Calu3 (cell line): ENCODE data around the gene FAM174B. TPM values are rescaled to one million over a fixed set of nuclear protein-coding genes. Genes with fewer than 3 reads are reported as not detected.

Experiments
- BruUV-seq: library from RNA; stranded (reverse); fragments of 400-500 nt; replicated peaks from 2 replicates; lab custom pipeline; 2021; lab: Mats Ljungman, UMichigan
- CTCF ChIA-PET: fragments of 300-600 bp; sonication (Branson Sonifier 250); formaldehyde crosslinking; loops from one replicate; lab custom pipeline; 2022; ENCODE audit warnings: antibody characterized with exemption; lab: Charles Lee
- DNase-seq: peaks from one replicate; pipeline ENCODE4 v3.0.0; 2022
- H3K27ac Mint-ChIP-seq: one replicate; pipeline ENCODE4 v1.8.0; 2022; ENCODE audit warnings: mixed read lengths; ENCODE audit not compliant: unreplicated experiment
- H3K27me3 Mint-ChIP-seq: one replicate; pipeline ENCODE4 v1.8.0; 2022; ENCODE audit warnings: mixed read lengths; ENCODE audit not compliant: unreplicated experiment
- H3K36me3 Mint-ChIP-seq: one replicate; pipeline ENCODE4 v1.8.0; 2022; ENCODE audit warnings: mild to moderate bottlenecking, moderate library complexity, mixed read lengths; ENCODE audit not compliant: insufficient read depth, unreplicated experiment
- H3K4me1 Mint-ChIP-seq: one replicate; pipeline ENCODE4 v1.8.0; 2022; ENCODE audit warnings: mild to moderate bottlenecking, low read depth, mixed read lengths; ENCODE audit not compliant: unreplicated experiment
- H3K4me3 Mint-ChIP-seq: one replicate; pipeline ENCODE4 v1.8.0; 2022; ENCODE audit warnings: mild to moderate bottlenecking, low read depth, moderate library complexity, mixed read lengths; ENCODE audit not compliant: unreplicated experiment
- H3K9me3 Mint-ChIP-seq: one replicate; pipeline ENCODE4 v1.8.0; 2022; ENCODE audit warnings: low read depth, mixed read lengths; ENCODE audit not compliant: unreplicated experiment
- intact Hi-C: fragments of 100-400 bp; cut with micrococcal nuclease; formaldehyde crosslinking; loops from one replicate; pipeline ENCODE4 v1.10.0; 2022; ENCODE audit not compliant: unreplicated experiment
- total RNA-seq: library from RNA; stranded (reverse); gene quantifications from 2 replicates; pipeline ENCODE4 v1.2.3, GENCODE V29; 2022
- TF ChIP-seq, protein P1 (sequence below): fragments of 200-600 bp; IDR thresholded peaks from one replicate; pipeline ENCODE4 v1.8.0; 2022; ENCODE audit warnings: antibody characterized with exemption; ENCODE audit not compliant: unreplicated experiment

Gene FAM174B
- total RNA-seq, 1 experiment from 2014 or later, result 12.4 TPM

DNA sequence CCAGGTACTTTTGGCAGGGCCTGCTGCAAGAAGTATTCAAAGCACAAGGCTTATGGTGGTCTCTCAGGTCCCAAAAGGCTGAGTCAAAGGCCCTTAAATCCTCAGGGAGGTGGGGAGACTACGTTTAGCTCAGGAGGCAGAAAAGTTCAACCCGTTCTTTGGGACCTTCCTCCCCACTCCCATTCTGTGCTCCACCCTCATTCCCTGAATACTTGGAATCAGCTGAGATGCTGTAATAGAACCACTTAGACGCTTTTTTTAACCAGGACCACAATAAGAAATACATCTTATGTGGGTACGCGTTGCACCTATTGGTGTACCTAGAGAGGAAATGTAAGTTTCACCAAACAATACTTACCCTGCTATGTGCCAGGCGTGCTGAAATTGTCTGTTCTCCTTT, 58.0 kb downstream of the FAM174B start:
- Mint-ChIP-seq H3K9me3 (no peaks in the 10 kb centered on the region), H3K27ac (no peak overlapping the region), H3K36me3 (no peaks in the 10 kb centered on the region), H3K27me3 (peaks cover 63% of the 10 kb centered on the region), H3K4me1 (peaks cover 20% of the 10 kb centered on the region), H3K4me3 (no peak overlapping the region)
- TF ChIP-seq, protein P1, sequence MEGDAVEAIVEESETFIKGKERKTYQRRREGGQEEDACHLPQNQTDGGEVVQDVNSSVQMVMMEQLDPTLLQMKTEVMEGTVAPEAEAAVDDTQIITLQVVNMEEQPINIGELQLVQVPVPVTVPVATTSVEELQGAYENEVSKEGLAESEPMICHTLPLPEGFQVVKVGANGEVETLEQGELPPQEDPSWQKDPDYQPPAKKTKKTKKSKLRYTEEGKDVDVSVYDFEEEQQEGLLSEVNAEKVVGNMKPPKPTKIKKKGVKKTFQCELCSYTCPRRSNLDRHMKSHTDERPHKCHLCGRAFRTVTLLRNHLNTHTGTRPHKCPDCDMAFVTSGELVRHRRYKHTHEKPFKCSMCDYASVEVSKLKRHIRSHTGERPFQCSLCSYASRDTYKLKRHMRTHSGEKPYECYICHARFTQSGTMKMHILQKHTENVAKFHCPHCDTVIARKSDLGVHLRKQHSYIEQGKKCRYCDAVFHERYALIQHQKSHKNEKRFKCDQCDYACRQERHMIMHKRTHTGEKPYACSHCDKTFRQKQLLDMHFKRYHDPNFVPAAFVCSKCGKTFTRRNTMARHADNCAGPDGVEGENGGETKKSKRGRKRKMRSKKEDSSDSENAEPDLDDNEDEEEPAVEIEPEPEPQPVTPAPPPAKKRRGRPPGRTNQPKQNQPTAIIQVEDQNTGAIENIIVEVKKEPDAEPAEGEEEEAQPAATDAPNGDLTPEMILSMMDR, result no peak
- no peak for DNase-seq
- CTCF ChIA-PET, result no interaction called here
- BruUV-seq, result no TSS peak
- intact Hi-C loops, result no loop called here

DNA sequence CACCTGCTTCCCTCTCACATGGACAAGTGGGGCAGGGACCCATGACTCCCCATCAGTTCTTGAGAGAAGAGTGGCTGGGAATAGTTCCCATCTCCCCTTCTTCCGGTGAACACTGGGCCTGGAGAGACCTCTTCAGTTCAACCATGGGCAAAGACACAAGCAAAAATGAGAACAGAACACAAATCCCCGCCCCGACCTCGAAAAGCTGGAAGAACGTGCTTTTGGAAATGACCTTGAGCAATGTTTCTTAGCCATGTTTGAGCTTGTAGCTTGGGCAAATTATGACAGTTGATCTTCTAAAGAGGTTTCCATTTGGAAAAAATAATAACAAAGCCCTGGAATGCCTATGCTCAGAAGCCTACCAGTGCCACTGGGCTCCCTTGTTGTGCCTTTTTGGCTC, 59.0 kb downstream of the FAM174B start:
- CTCF ChIA-PET, result no interaction called here
- H3K4me3 Mint-ChIP-seq, result no peak overlapping the region
- TF ChIP-seq, protein P1, result no peak
- no peak for DNase-seq
- no TSS peak for BruUV-seq
- H3K27me3 Mint-ChIP-seq, result peaks cover 73% of the 10 kb centered on the region
- no peaks in the 10 kb centered on the region for H3K36me3 Mint-ChIP-seq
- no peak overlapping the region for H3K27ac Mint-ChIP-seq
- intact Hi-C loops, result no loop called here
- no peaks in the 10 kb centered on the region for H3K9me3 Mint-ChIP-seq
- H3K4me1 Mint-ChIP-seq, result peaks cover 20% of the 10 kb centered on the region

DNA sequence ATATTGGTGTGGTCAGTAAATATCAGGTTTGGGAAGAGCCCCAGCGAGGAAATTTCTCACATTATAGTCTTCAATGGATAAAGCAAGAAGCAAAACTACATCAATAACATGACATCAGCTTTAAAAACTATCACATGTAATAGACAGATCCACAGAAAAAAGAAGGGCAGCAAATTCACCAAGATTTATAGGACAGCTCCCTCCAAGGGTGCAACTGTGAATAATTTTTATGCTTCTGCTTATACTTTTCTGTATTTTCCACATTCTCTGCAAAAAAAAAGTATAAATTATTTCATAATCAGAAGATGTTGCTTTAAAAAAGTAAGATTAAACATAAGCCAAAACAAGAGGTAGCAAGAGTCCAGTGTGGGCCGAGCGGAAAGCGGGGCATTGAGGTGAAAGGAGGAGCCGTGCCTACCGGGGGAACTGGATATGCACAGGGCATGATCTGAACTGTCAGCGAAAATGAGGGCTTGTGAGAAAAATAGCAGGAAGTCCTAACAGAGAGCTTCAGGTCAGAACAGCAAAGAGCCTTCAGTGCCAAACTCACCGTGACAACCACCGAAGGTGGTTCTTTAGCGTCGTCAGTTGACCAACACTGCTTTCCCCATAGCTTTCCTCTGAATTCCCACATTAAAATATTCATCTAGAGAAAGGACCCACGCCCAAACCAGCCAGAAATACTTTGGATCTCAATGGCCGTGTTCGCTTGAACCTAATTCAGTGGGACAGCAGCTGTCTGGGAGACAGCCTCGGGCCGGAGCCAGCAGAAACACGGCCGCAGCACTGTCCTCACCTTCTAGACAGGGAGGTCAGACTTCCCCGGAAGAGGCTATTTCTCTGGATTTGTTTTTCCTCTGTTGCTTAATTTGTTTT, 59.8 kb downstream of the FAM174B start:
- DNase-seq, result no peak
- Mint-ChIP-seq H3K4me3 (no peak overlapping the region), H3K9me3 (no peaks in the 10 kb centered on the region), H3K36me3 (no peaks in the 10 kb centered on the region), H3K27me3 (peaks cover 73% of the 10 kb centered on the region), H3K4me1 (peaks cover 15% of the 10 kb centered on the region), H3K27ac (no peak overlapping the region)
- intact Hi-C loops, result no loop called here
- TF ChIP-seq, protein P1, result no peak
- CTCF ChIA-PET, result no interaction called here
- no TSS peak for BruUV-seq

DNA sequence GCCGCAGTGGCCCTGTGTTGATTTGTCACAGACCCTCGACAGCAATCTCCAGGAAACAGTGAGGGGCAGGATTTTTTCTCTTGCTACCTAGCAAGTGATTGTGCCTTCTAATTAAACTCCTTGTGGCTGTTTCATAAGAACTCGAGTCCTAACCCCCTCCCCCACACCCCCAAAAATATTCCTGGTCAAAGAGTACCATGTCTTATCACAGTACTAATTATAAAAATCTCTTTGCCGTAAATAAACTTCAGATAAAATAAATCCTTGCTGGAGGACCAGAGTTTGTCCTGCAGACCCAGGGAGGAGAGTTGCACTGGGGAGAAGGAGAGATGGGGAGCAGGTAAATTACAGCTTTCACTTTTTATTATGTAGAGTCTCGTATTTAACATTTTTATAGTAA, 64.3 kb downstream of the FAM174B start:
- intact Hi-C loops, result no loop called here
- no TSS peak for BruUV-seq
- Mint-ChIP-seq H3K4me3 (no peak overlapping the region), H3K27me3 (peaks cover 86% of the 10 kb centered on the region), H3K9me3 (no peaks in the 10 kb centered on the region), H3K36me3 (no peaks in the 10 kb centered on the region), H3K4me1 (no peaks in the 10 kb centered on the region), H3K27ac (no peak overlapping the region)
- no peak for DNase-seq
- TF ChIP-seq, protein P1, result no peak
- CTCF ChIA-PET, result interaction anchor here (0.6 kb wide), 2 partner anchors 807 to 970 kb away, joined by 4 read pairs; no protein-coding TSS in a partner anchor
